Erythroblast (primary cell): ENCODE results near the gene DYNLT1.

Experiments used
- GATA1 ChIP-seq: IDR thresholded peaks from 2 replicates; pipeline ENCODE4 v1.6.1; 2011; ENCODE audit warnings: low read depth, mild to moderate bottlenecking, control low read depth, low read length, moderate library complexity
- POLR2A ChIP-seq: IDR thresholded peaks from 2 replicates; pipeline ENCODE4 v1.6.1; 2011; ENCODE audit warnings: mild to moderate bottlenecking, low read length

- TF ChIP-seq POLR2A (no peak), GATA1 (no peak)
Observed at GRCh38 chr6:158646023-158646910, 1.7 kb upstream of the DYNLT1 start.
